Inflammatory macrophage treated with lipopolysaccharide for 4 hours (primary cell): Measurements from ENCODE around the gene HSDL2.
"Not testable (repeated sequence)": the region's sequence is repeated elsewhere in the genome, so short reads cannot be mapped to it uniquely, and the experiment has no call there.

Experiments
- DNase-seq: peaks from one replicate; pipeline ENCODE4 v3.0.0-alpha.2; 2020

HSDL2 gene

GRCh38 chr9:112403614-112404201 lies 23.8 kb downstream of the HSDL2 start:
- DNase-seq, result no peak

GRCh38 chr9:112404508-112404932 lies 24.6 kb downstream of the HSDL2 start:
- no peak for DNase-seq

GRCh38 chr9:112408275-112408674 lies 28.4 kb downstream of the HSDL2 start:
- DNase-seq, result peak; percentile 51

- no peak for DNase-seq
Observed at GRCh38 chr9:112408819-112409218, 28.9 kb downstream of the HSDL2 start.

GRCh38 chr9:112409758-112410157 lies 29.9 kb downstream of the HSDL2 start:
- DNase-seq, result no peak

- no peak for DNase-seq
Observed at GRCh38 chr9:112411626-112412027, 31.7 kb downstream of the HSDL2 start.

GRCh38 chr9:112413728-112414127 lies 33.8 kb downstream of the HSDL2 start:
- DNase-seq, result not testable (repeated sequence)

- DNase-seq, result no peak
Observed at GRCh38 chr9:112420208-112420607, 40.3 kb downstream of the HSDL2 start.

GRCh38 chr9:112421771-112422222 lies 41.9 kb downstream of the HSDL2 start:
- no peak for DNase-seq

- no peak for DNase-seq
Observed at GRCh38 chr9:112422417-112423148, 42.7 kb downstream of the HSDL2 start.

GRCh38 chr9:112430006-112430522 lies 50.2 kb downstream of the HSDL2 start:
- no peak for DNase-seq

- no peak for DNase-seq
Observed at GRCh38 chr9:112433499-112434392, 53.8 kb downstream of the HSDL2 start.

GRCh38 chr9:112434487-112434886 lies 54.6 kb downstream of the HSDL2 start:
- DNase-seq, result no peak

- no peak for DNase-seq
Observed at GRCh38 chr9:112437406-112437805, 57.5 kb downstream of the HSDL2 start.

GRCh38 chr9:112439171-112439570 lies 59.3 kb downstream of the HSDL2 start:
- DNase-seq, result no peak

GRCh38 chr9:112439825-112440224 lies 59.9 kb downstream of the HSDL2 start:
- no peak for DNase-seq

- peak; percentile 20 for DNase-seq
Observed at GRCh38 chr9:112443200-112443599, 63.3 kb downstream of the HSDL2 start.

GRCh38 chr9:112443636-112444035 lies 63.7 kb downstream of the HSDL2 start:
- no peak for DNase-seq

- DNase-seq, result peak; percentile 1
Observed at GRCh38 chr9:112445196-112445595, 65.3 kb downstream of the HSDL2 start.

- peak; percentile 23 for DNase-seq
Observed at GRCh38 chr9:112446080-112446479, 66.2 kb downstream of the HSDL2 start.

GRCh38 chr9:112446526-112446925 lies 66.6 kb downstream of the HSDL2 start:
- DNase-seq, result no peak

- DNase-seq, result peak; percentile 62
Observed at GRCh38 chr9:112447283-112447761, 67.4 kb downstream of the HSDL2 start.

GRCh38 chr9:112462855-112463254 lies 82.9 kb downstream of the HSDL2 start:
- DNase-seq, result no peak
